SK-N-SH (cell line): ENCODE data around the gene TRPM2. TPM values are rescaled to one million over a fixed set of nuclear protein-coding genes. Genes with fewer than 3 reads are reported as not detected.

ENCODE experiments used
- CTCF ChIA-PET: fragments of 300-600, 350-600 bp; formaldehyde crosslinking; extraction: SDS; loops from one replicate; lab custom pipeline; 2021; lab: Yijun Ruan, JAX
- POLR2A ChIA-PET: fragments of 350-600 bp; sonication (Branson Sonifier 250); formaldehyde crosslinking; extraction: SDS; loops from one replicate; lab custom pipeline; 2020; ENCODE audit warnings: antibody characterized with exemption, inconsistent platforms; lab: Yijun Ruan, JAX
- DNase-seq: peaks from one replicate; pipeline ENCODE4 v3.0.0; 2012
- H2AFZ ChIP-seq: fragments of 200-600 bp; sonication (generic); 2 replicates; pipeline ENCODE4 v1.8.1; 2016; ENCODE audit warnings: antibody characterized with exemption, mild to moderate bottlenecking, low read depth
- H3F3A ChIP-seq: fragments of 200-600 bp; sonication (generic); replicated peaks from 2 replicates; pipeline ENCODE3; 2016; ENCODE audit warnings: antibody characterized with exemption, mild to moderate bottlenecking; ENCODE audit not compliant: insufficient read depth
- H3K27ac ChIP-seq, 2 experiments: fragments of 200-500 bp in 1 of 2; fragments of 200-600 bp in 1 of 2; sonication (Bioruptor generic) in 1 of 2; sonication (generic), shearing (Covaris generic) in 1 of 2; 2 replicates each; pipeline versions ENCODE4 v1.5.1 to v1.6.1; 2014 to 2016; ENCODE audit warnings: low read depth in 2 of 2, inconsistent platforms in 1 of 2, low read length in 1 of 2, mild to moderate bottlenecking in 1 of 2, mixed read lengths in 1 of 2
- H3K27me3 ChIP-seq: fragments of 200-600 bp; sonication (generic), shearing (Covaris generic); 2 replicates; pipeline ENCODE4 v1.6.1; 2016; ENCODE audit warnings: mixed run types; ENCODE audit not compliant: insufficient read depth
- H3K36me3 ChIP-seq, 2 experiments: fragments of 200-500 bp in 1 of 2; fragments of 200-600 bp in 1 of 2; sonication (Bioruptor generic) in 1 of 2; sonication (generic) in 1 of 2; replicated peaks in 1 of 2; 2 replicates each; pipeline versions ENCODE3 to v1.5.1; 2014 to 2016; ENCODE audit warnings: low read length in 1 of 2, mild to moderate bottlenecking in 1 of 2; ENCODE audit not compliant: insufficient read depth in 2 of 2, control insufficient read depth in 1 of 2
- H3K4me1 ChIP-seq, 2 experiments: fragments of 200-500 bp in 1 of 2; fragments of 200-600 bp in 1 of 2; sonication (Bioruptor generic) in 1 of 2; sonication (generic), shearing (Covaris generic) in 1 of 2; 2 replicates each; pipeline versions ENCODE4 v1.5.1 to v1.6.1; 2014 to 2016; ENCODE audit warnings: low read depth in 1 of 2, low read length in 1 of 2, mixed run types in 1 of 2; ENCODE audit not compliant: insufficient read depth in 2 of 2, control insufficient read depth in 1 of 2
- H3K4me2 ChIP-seq: fragments of 200-600 bp; sonication (generic), shearing (Covaris generic); 2 replicates; pipeline ENCODE4 v1.6.1; 2017; ENCODE audit warnings: mixed run types
- H3K4me3 ChIP-seq, 2 experiments: fragments of 200-500 bp in 1 of 2; fragments of 200-600 bp in 1 of 2; sonication (Bioruptor generic) in 1 of 2; sonication (generic), shearing (Covaris generic) in 1 of 2; 2 replicates each; pipeline versions ENCODE4 v1.5.1 to v1.8.1; 2014 to 2016; ENCODE audit warnings: low read depth in 2 of 2, inconsistent platforms in 1 of 2, low read length in 1 of 2, mild to moderate bottlenecking in 1 of 2, mixed read lengths in 1 of 2, moderate library complexity in 1 of 2
- H3K79me2 ChIP-seq: fragments of 200-600 bp; sonication (generic); 2 replicates; pipeline ENCODE4 v1.8.1; 2017; ENCODE audit warnings: mild to moderate bottlenecking; ENCODE audit not compliant: insufficient read depth
- H3K9ac ChIP-seq: fragments of 200-600 bp; sonication (generic); 2 replicates; pipeline ENCODE4 v1.6.1; 2017; ENCODE audit warnings: mixed run types
- H3K9me2 ChIP-seq: fragments of 200-600 bp; sonication (generic); 2 replicates; pipeline ENCODE4 v1.6.1; 2017; ENCODE audit warnings: mixed run types
- H3K9me3 ChIP-seq: fragments of 200-600 bp; sonication (generic); 2 replicates; pipeline ENCODE4 v1.6.1; 2017; ENCODE audit warnings: mixed run types, mild to moderate bottlenecking, moderate library complexity
- H4K20me1 ChIP-seq: fragments of 200-600 bp; sonication (generic); 2 replicates; pipeline ENCODE4 v1.6.1; 2017; ENCODE audit warnings: mild to moderate bottlenecking, mixed run types; ENCODE audit not compliant: insufficient read depth
- ELF1 ChIP-seq: IDR thresholded peaks from 2 replicates; pipeline ENCODE4 v1.4.0; 2012
- EP300 ChIP-seq, 2 experiments: IDR thresholded peaks; 2 replicates each; pipeline versions ENCODE4 v1.4.0 to v1.6.1; 2012; ENCODE audit warnings: borderline replicate concordance in 1 of 2, low read depth in 1 of 2, low read length in 1 of 2
- EZH2phosphoT487 ChIP-seq: fragments of 200-600 bp; sonication (generic); IDR thresholded peaks from 2 replicates; pipeline ENCODE4 v1.6.1; 2017; ENCODE audit warnings: low read depth, mixed run types, mild to moderate bottlenecking, antibody characterized with exemption, moderate library complexity, borderline replicate concordance
- GATA2 ChIP-seq: sonication (generic); formaldehyde crosslinking; IDR thresholded peaks from 2 replicates; pipeline ENCODE4 v1.5.0; 2020; ENCODE audit warnings: mild to moderate bottlenecking, missing genetic modification reagents
- JUND ChIP-seq: IDR thresholded peaks from 2 replicates; pipeline ENCODE4 v1.4.0; 2012
- NRF1 ChIP-seq: IDR thresholded peaks from 2 replicates; pipeline ENCODE4 v1.6.1; 2012; ENCODE audit warnings: low read depth, mild to moderate bottlenecking, low read length
- RAD21 ChIP-seq: IDR thresholded peaks from 2 replicates; pipeline ENCODE4 v1.6.1; 2012; ENCODE audit warnings: mild to moderate bottlenecking, low read length
- RCOR1 ChIP-seq: fragments of 150-350 bp; IDR thresholded peaks from 2 replicates; pipeline ENCODE4 v1.6.1; 2017; ENCODE audit warnings: antibody characterized with exemption, low read length
- RFX5 ChIP-seq: IDR thresholded peaks from 2 replicates; pipeline ENCODE4 v1.6.1; 2012; ENCODE audit warnings: mild to moderate bottlenecking, improper control_type of control experiment, low read length
- RXRA ChIP-seq: IDR thresholded peaks from 2 replicates; pipeline ENCODE4 v1.4.0; 2012; ENCODE audit warnings: low read depth, mild to moderate bottlenecking, borderline replicate concordance
- TCF12 ChIP-seq: IDR thresholded peaks from 2 replicates; pipeline ENCODE4 v1.4.0; 2012
- WGBS: methylation state at CpG from one replicate; pipeline ENCODE4 v1.1.6; 2017; ENCODE audit warnings: low lambda C conversion rate; 5-methylcytosine and 5-hydroxymethylcytosine counted together
- polyA plus RNA-seq, 3 experiments: library from polyadenylated mRNA; depleted of rRNA; stranded (reverse); fragments of >200 nt; gene quantifications; 2 replicates each; pipeline ENCODE4 v1.2.3, GENCODE V29; 2012
- TF ChIP-seq, protein P1 (sequence below): fragments of 150-350 bp; IDR thresholded peaks from 2 replicates; pipeline ENCODE4 v1.6.1; 2016; ENCODE audit warnings: mild to moderate bottlenecking, low read depth, low read length
- TF ChIP-seq, protein P2 (sequence below): fragments of 150-350 bp; IDR thresholded peaks from 2 replicates; pipeline ENCODE4 v1.6.1; 2017; ENCODE audit warnings: antibody characterized with exemption, low read length, low read depth, borderline replicate concordance
- TF ChIP-seq, protein P3 (sequence below): IDR thresholded peaks from 2 replicates; pipeline ENCODE4 v1.4.0; 2012; ENCODE audit warnings: low read depth, borderline replicate concordance
- TF ChIP-seq, protein P4 (sequence below): fragments of 200-600 bp; sonication (generic); IDR thresholded peaks from 2 replicates; pipeline ENCODE4 v1.6.1; 2017; ENCODE audit warnings: antibody characterized with exemption, mild to moderate bottlenecking, moderate library complexity

Gene TRPM2
- polyA plus RNA-seq, 1 of the 3 experiments (the other 2 are of a cell fraction): not detected

DNA sequence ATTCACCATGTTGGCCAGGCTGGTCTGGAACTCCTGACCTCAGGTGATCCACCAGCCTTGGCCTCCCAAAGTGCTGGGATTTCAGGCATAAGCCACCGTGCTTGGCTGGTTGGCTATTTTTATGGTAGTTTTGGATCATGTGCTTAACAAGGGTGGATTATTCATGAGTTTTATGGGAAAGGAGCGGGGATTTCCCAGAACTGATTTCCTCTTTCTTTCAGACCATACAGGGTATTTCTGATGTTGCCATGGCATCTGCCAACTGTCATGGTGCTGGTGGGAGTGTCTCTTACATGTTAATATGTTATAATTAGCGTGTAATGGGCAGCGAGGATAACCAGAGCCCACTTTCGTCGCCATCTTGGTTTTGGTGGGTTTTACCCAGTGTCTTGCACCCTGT lies 3.2 kb downstream of the TRPM2 start:
- H3K4me2 ChIP-seq: 0 out of 2 replicates have a peak overlapping the region, but pooled peaks have one; percentile 33
- H3F3A ChIP-seq: no peaks in the 10 kb centered on the region
- peaks cover 42% of the 10 kb centered on the region for H3K27me3 ChIP-seq
- no peak overlapping the region for H3K27ac ChIP-seq
- no peaks in the 10 kb centered on the region for H4K20me1 ChIP-seq
- ChIA-PET CTCF (no interaction called here), POLR2A (no interaction called here)
- H3K9me2 ChIP-seq: no peaks in the 10 kb centered on the region
- no peaks in the 10 kb centered on the region for H3K79me2 ChIP-seq
- no peak for DNase-seq
- no peak for TF ChIP-seq JUND
- TF ChIP-seq GATA2 (CRISPR knock-in tag): no peak
- no peak for TF ChIP-seq EZH2phosphoT487
- no peak for TF ChIP-seq RAD21
- TF ChIP-seq, protein P1, sequence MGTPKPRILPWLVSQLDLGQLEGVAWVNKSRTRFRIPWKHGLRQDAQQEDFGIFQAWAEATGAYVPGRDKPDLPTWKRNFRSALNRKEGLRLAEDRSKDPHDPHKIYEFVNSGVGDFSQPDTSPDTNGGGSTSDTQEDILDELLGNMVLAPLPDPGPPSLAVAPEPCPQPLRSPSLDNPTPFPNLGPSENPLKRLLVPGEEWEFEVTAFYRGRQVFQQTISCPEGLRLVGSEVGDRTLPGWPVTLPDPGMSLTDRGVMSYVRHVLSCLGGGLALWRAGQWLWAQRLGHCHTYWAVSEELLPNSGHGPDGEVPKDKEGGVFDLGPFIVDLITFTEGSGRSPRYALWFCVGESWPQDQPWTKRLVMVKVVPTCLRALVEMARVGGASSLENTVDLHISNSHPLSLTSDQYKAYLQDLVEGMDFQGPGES: no peak
- no peak for TF ChIP-seq NRF1
- no peak for TF ChIP-seq ELF1
- TF ChIP-seq, protein P2, sequence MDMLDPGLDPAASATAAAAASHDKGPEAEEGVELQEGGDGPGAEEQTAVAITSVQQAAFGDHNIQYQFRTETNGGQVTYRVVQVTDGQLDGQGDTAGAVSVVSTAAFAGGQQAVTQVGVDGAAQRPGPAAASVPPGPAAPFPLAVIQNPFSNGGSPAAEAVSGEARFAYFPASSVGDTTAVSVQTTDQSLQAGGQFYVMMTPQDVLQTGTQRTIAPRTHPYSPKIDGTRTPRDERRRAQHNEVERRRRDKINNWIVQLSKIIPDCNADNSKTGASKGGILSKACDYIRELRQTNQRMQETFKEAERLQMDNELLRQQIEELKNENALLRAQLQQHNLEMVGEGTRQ: no peak
- TF ChIP-seq RCOR1: no peak
- TF ChIP-seq, protein P3, sequence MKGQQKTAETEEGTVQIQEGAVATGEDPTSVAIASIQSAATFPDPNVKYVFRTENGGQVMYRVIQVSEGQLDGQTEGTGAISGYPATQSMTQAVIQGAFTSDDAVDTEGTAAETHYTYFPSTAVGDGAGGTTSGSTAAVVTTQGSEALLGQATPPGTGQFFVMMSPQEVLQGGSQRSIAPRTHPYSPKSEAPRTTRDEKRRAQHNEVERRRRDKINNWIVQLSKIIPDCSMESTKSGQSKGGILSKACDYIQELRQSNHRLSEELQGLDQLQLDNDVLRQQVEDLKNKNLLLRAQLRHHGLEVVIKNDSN: no peak
- no peak for TF ChIP-seq RXRA
- H3K9me3 ChIP-seq: no peaks in the 10 kb centered on the region
- WGBS: 51% methylated on average over 6 of the region's 6 CpGs
- H3K9ac ChIP-seq: no peak overlapping the region
- H3K4me1 ChIP-seq: no peaks in the 10 kb centered on the region
- H3K4me3 ChIP-seq: no peak overlapping the region
- no peaks in the 10 kb centered on the region for H3K36me3 ChIP-seq
- H2AFZ ChIP-seq: no peak overlapping the region

DNA sequence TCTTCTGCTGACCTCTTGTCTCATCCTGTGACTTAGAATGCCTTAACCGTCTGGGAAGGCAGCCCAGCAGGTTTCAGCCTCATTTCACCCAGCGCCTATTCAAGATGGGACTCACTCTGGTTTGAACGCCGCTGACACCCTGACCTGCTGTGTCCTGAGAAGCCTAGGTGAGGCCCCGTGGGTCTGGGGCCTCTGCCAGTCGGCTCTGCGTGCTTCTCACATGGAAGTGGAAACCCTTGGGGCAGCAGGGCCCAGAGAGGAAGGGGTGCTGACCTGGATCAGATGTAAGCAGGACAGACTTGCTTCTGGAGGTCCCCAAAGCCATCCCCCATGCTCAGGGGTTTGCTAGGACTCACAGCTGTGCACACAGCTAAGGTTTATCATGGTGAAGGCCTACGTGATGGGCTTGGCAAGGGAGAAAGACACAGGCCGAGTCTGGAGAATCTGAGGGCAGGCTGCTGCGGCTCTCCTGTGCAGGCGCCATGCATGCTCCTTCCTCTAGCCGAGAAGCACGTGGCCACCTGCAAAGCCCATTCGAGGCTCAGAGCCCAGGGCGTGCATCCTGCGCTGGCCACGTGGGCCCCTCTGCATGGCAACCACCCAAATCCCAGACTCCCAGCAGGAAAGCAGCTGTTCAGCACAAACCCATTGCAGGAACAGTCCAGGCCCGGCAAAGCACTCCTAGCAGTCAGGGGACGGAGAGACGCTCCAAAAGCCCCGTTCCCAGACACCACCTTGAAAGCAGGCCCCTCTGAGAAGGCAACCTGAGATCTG lies 3.8 kb downstream of the TRPM2 start:
- H2AFZ ChIP-seq: no peak overlapping the region
- H3K27ac ChIP-seq: no peak overlapping the region
- no peaks in the 10 kb centered on the region for H3K4me1 ChIP-seq
- no peaks in the 10 kb centered on the region for H4K20me1 ChIP-seq
- WGBS: 38% methylated on average over 6 of the region's 21 CpGs
- H3K4me2 ChIP-seq: no peak overlapping the region
- no peak overlapping the region for H3K4me3 ChIP-seq
- no peaks in the 10 kb centered on the region for H3K9me2 ChIP-seq
- TF ChIP-seq RFX5 (no peak), TCF12 (no peak), EP300 (IDR thresholded peaks at IDR 0.05; ENCODE audit: borderline replicate concordance in 1 of 2, low read depth in 1 of 2, low read length in 1 of 2) (no peak)
- TF ChIP-seq, protein P4, sequence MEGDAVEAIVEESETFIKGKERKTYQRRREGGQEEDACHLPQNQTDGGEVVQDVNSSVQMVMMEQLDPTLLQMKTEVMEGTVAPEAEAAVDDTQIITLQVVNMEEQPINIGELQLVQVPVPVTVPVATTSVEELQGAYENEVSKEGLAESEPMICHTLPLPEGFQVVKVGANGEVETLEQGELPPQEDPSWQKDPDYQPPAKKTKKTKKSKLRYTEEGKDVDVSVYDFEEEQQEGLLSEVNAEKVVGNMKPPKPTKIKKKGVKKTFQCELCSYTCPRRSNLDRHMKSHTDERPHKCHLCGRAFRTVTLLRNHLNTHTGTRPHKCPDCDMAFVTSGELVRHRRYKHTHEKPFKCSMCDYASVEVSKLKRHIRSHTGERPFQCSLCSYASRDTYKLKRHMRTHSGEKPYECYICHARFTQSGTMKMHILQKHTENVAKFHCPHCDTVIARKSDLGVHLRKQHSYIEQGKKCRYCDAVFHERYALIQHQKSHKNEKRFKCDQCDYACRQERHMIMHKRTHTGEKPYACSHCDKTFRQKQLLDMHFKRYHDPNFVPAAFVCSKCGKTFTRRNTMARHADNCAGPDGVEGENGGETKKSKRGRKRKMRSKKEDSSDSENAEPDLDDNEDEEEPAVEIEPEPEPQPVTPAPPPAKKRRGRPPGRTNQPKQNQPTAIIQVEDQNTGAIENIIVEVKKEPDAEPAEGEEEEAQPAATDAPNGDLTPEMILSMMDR: no peak
- TF ChIP-seq, protein P2: no peak
- DNase-seq: no peak
- ChIA-PET CTCF (no interaction called here), POLR2A (no interaction called here)
- no peaks in the 10 kb centered on the region for H3K36me3 ChIP-seq
- no peaks in the 10 kb centered on the region for H3K9me3 ChIP-seq
- no peaks in the 10 kb centered on the region for H3K79me2 ChIP-seq
- no peak overlapping the region for H3K9ac ChIP-seq
- no peaks in the 10 kb centered on the region for H3F3A ChIP-seq
- H3K27me3 ChIP-seq: peaks cover 36% of the 10 kb centered on the region
